ENCODE results near the gene PLEKHF1.

GRCh38 chr19:29643361-29643935, 21.8 kb upstream of the PLEKHF1 start:
- TF ChIP-seq POLR2A (IDR thresholded peaks at IDR 0.05) = no peak
- TF ChIP-seq, protein P1, sequence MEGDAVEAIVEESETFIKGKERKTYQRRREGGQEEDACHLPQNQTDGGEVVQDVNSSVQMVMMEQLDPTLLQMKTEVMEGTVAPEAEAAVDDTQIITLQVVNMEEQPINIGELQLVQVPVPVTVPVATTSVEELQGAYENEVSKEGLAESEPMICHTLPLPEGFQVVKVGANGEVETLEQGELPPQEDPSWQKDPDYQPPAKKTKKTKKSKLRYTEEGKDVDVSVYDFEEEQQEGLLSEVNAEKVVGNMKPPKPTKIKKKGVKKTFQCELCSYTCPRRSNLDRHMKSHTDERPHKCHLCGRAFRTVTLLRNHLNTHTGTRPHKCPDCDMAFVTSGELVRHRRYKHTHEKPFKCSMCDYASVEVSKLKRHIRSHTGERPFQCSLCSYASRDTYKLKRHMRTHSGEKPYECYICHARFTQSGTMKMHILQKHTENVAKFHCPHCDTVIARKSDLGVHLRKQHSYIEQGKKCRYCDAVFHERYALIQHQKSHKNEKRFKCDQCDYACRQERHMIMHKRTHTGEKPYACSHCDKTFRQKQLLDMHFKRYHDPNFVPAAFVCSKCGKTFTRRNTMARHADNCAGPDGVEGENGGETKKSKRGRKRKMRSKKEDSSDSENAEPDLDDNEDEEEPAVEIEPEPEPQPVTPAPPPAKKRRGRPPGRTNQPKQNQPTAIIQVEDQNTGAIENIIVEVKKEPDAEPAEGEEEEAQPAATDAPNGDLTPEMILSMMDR (IDR thresholded peaks at IDR 0.05) = no peak

Data from lower leg skin (tissue), 3 donors.